ENCODE results near the gene LANCL2.

LANCL2 gene

GRCh38 chr7:55478700-55479099, 113.6 kb downstream of the LANCL2 start:
- DNase-seq = no peak
- H3K27me3 ChIP-seq (ENCODE audit: insufficient read depth, low read depth, severe bottlenecking) = no peaks in the 10 kb centered on the region
- H3K27ac ChIP-seq = no peak overlapping the region
- no peaks in the 10 kb centered on the region for H3K9me3 ChIP-seq (ENCODE audit: severe bottlenecking)
- no peaks in the 10 kb centered on the region for H3K36me3 ChIP-seq
- H3K4me3 ChIP-seq (ENCODE audit: low read depth, low read length) = no peak overlapping the region
- no peak for TF ChIP-seq CTCF (IDR thresholded peaks at IDR 0.05; ENCODE audit: low read depth, low read length)

- no peak overlapping the region for H3K4me3 ChIP-seq (ENCODE audit: low read depth, low read length)
- TF ChIP-seq CTCF (IDR thresholded peaks at IDR 0.05; ENCODE audit: low read depth, low read length) = no peak
- H3K36me3 ChIP-seq = no peaks in the 10 kb centered on the region
- H3K27me3 ChIP-seq (ENCODE audit: insufficient read depth, low read depth, severe bottlenecking) = no peaks in the 10 kb centered on the region
- no peaks in the 10 kb centered on the region for H3K9me3 ChIP-seq (ENCODE audit: severe bottlenecking)
- DNase-seq = no peak
- no peak overlapping the region for H3K27ac ChIP-seq
Observed at GRCh38 chr7:55481155-55481554, 116.0 kb downstream of the LANCL2 start.

GRCh38 chr7:55483046-55483445, 117.9 kb downstream of the LANCL2 start:
- Histone ChIP-seq H3K9me3 (ENCODE audit: severe bottlenecking) (no peaks in the 10 kb centered on the region), H3K36me3 (no peaks in the 10 kb centered on the region), H3K27ac (no peak overlapping the region), H3K27me3 (ENCODE audit: insufficient read depth, low read depth, severe bottlenecking) (no peaks in the 10 kb centered on the region), H3K4me3 (ENCODE audit: low read depth, low read length) (no peak overlapping the region)
- no peak for DNase-seq
- no peak for TF ChIP-seq CTCF (IDR thresholded peaks at IDR 0.05; ENCODE audit: low read depth, low read length)
